Measurements from ENCODE around the gene CARD19. TPM values are rescaled to one million over a fixed set of nuclear protein-coding genes. Genes with fewer than 3 reads are reported as not detected.
"Not testable (repeated sequence)": the region's sequence is repeated elsewhere in the genome, so short reads cannot be mapped to it uniquely, and the experiment has no call there.

Gene CARD19
- total RNA-seq, 2 experiments from 2014 or later = 80.4 to 83.5 TPM

DNA sequence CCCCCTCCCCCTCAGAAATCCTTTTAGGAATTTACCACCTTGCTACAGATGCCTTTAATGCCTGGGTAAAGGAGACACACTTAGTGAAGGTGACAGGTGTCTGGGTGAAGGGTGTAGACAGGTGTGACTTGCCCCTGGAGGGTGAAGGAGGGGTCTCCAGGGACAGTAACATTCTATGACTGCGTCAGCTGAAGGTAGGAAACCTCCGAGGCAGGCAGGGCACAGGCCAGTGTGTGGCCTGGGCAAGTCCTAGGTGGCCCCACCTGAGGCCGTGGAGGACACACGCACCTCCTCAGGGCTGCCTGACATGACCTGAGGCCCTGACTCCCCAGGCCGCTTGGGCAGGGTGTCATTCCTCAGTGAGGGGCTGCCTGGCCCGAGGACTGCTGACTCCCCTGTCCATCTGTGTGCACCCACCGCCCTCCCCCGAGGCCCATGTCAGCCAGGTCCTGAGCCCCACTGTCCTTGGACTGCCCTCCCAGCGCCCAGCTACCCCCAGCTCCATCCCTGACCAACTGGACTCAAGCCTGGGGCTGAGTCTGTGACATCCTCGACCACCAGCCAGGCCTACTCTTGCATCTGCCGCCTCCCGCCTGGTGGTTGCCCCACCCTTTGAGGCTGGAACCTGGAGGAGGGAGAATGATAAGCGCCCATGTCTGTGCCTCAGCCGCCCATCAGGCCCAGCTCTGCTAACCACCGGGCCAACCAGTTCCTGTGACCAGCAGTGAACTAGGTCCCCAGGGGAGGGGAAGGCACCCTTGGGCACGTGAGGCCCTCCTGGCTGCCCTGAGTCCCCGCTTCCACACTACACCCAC, 18.4 kb downstream of the CARD19 start:
- Mint-ChIP-seq H3K27ac (no peak overlapping the region), H3K4me3 (no peak overlapping the region), H3K9me3 (no peaks in the 10 kb centered on the region), H3K36me3 (ENCODE audit: low read depth) (peaks cover 28% of the 10 kb centered on the region), H3K27me3 (no peaks in the 10 kb centered on the region), H3K4me1 (peaks cover 21% of the 10 kb centered on the region)
- POLR2A ChIA-PET = no interaction called here
- DNase-seq = no peak
- CTCF ChIA-PET = interaction anchor here (1.1 kb wide), 1 partner anchor 15 kb away, joined by 4 read pairs; no protein-coding TSS in a partner anchor

- Mint-ChIP-seq H3K36me3 (ENCODE audit: low read depth) (peaks cover 29% of the 10 kb centered on the region), H3K9me3 (no peaks in the 10 kb centered on the region), H3K27me3 (no peaks in the 10 kb centered on the region), H3K4me1 (peaks cover 27% of the 10 kb centered on the region), H3K27ac (no peak overlapping the region), H3K4me3 (no peak overlapping the region)
- POLR2A ChIA-PET = no interaction called here
- DNase-seq = no peak
- CTCF ChIA-PET = interaction anchor here (1.1 kb wide), 1 partner anchor 14 kb away, joined by 4 read pairs; no protein-coding TSS in a partner anchor
Measured at GRCh38 chr9:93114984-93115335, 18.9 kb downstream of the CARD19 start.

GRCh38 chr9:93115486-93116071, 19.6 kb downstream of the CARD19 start:
- no peak overlapping the region for H3K4me3 Mint-ChIP-seq
- no peaks in the 10 kb centered on the region for H3K9me3 Mint-ChIP-seq
- peaks cover 30% of the 10 kb centered on the region for H3K4me1 Mint-ChIP-seq
- DNase-seq = no peak
- peaks cover 27% of the 10 kb centered on the region for H3K36me3 Mint-ChIP-seq (ENCODE audit: low read depth)
- no peaks in the 10 kb centered on the region for H3K27me3 Mint-ChIP-seq
- H3K27ac Mint-ChIP-seq = no peak overlapping the region
- POLR2A ChIA-PET = no interaction called here
- CTCF ChIA-PET = no interaction called here

GRCh38 chr9:93116072-93116961, 20.3 kb downstream of the CARD19 start:
- no peak overlapping the region for H3K4me3 Mint-ChIP-seq
- no peaks in the 10 kb centered on the region for H3K9me3 Mint-ChIP-seq
- no peak overlapping the region for H3K27ac Mint-ChIP-seq
- ChIA-PET CTCF (no interaction called here), POLR2A (interaction anchor here (1.0 kb wide), 1 partner anchor 18 kb away, joined by 3 read pairs; no protein-coding TSS in a partner anchor)
- no peak for DNase-seq
- H3K4me1 Mint-ChIP-seq = peaks cover 23% of the 10 kb centered on the region
- H3K36me3 Mint-ChIP-seq (ENCODE audit: low read depth) = peaks cover 24% of the 10 kb centered on the region
- H3K27me3 Mint-ChIP-seq = no peaks in the 10 kb centered on the region

GRCh38 chr9:93117521-93117920, 21.5 kb downstream of the CARD19 start:
- Mint-ChIP-seq H3K36me3 (ENCODE audit: low read depth) (peaks cover 19% of the 10 kb centered on the region), H3K4me1 (peaks cover 20% of the 10 kb centered on the region)
- H3K27me3 Mint-ChIP-seq, H3K27ac Mint-ChIP-seq, H3K4me3 Mint-ChIP-seq, H3K9me3 Mint-ChIP-seq, DNase-seq, POLR2A ChIA-PET: not testable (repeated sequence)
- CTCF ChIA-PET = interaction anchor here (1.0 to 3.2 kb wide), 2 partner anchors 9 to 39 kb away, joined by 3 to 30 read pairs; no protein-coding TSS in a partner anchor

DNA sequence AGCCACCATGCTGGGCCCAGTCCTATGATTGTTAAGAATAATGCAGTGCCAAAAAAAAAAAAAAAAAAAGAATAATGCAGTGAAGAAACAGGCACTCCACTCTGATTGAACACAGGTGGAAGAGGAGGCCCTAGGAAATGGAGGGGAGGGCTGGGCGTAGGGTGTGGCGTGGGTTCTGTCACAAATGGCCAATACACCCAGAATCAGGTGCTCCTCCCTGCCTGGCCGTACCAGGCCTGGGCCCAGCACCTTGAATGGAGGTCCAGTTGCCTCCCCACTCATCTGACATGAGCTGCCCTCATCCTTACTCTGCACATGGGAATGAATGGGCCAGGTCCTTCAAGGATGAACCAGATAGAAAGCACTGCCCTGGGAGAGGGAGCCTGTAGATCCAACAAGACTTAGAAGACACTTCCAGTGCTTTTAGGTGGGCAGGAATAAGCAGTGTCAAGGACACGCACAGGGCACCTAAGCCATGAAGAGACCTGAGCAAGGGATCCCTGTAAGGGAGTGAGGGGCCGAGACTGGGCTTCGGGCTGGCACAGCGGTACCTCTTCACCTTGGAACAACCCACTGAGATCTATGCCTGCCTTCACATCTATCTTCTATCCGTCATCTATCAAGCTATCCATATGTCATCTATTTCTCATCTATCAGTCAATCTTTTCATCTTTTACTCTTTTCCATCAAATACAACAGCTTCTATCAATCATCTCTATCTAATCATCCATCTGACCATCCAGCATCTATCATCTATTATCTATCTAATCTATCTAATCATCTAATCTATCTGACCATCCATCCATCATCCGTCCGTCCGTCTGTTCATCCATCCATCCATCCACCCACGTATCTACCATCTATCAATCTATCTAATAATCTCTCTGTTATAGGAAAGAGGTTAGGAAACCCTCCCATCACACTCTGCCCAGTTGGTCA, 22.2 kb downstream of the CARD19 start:
- Mint-ChIP-seq H3K27ac (no peak overlapping the region), H3K36me3 (ENCODE audit: low read depth) (peaks cover 13% of the 10 kb centered on the region)
- no peak for DNase-seq

DNA sequence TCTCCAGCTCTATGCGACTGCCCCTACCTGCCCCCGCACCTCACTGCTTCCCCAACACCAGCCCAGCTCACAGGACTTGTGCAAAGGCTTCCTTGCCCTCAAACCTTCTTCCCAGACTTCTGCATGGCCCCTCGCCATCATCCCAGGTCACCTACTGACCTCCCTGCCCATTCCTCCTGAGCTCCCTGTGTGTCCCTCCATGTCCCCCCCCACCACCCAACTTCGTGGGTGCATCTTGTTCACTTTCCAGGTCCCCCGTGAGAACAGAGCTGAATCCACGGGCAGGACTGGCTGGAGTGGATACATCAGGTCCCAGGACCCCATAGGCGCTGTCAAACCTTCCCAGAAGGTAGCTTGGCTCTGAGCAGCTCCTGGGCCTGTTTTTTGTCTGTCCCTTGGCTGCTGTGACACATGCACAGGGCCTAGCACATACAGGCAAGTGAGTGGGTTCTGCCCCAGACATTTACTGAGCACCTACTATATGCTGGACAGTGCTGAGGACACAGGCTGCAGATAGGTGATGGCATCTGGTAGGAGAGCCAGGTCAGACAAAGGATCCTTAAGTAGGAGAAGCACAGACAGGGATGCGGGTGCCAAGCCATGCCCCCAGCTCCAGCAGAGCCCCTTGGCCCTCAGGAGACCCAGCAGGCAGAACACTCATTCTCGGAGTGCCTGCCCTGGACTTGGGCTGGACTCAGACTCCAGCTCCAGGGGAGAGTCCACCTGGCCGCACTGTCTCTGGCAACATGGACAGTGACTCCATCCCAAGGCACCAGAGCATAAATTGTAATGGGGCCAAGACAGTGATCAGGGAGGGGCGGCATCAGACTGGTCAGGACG, 23.1 kb downstream of the CARD19 start:
- no peaks in the 10 kb centered on the region for H3K27me3 Mint-ChIP-seq
- CTCF ChIA-PET = interaction anchor here (0.8 to 3.2 kb wide), 5 partner anchors 7 to 344 kb away, joined by 3 to 30 read pairs (median 3); no protein-coding TSS in a partner anchor
- H3K4me1 Mint-ChIP-seq = peaks cover 20% of the 10 kb centered on the region
- H3K36me3 Mint-ChIP-seq (ENCODE audit: low read depth) = peaks cover 10% of the 10 kb centered on the region
- POLR2A ChIA-PET = interaction anchor here (1.0 to 4.5 kb wide), 4 partner anchors 11 to 75 kb away, joined by 3 to 14 read pairs (median 6); partner anchors contain the start of gene NINJ1
- H3K9me3 Mint-ChIP-seq = no peaks in the 10 kb centered on the region
- H3K4me3 Mint-ChIP-seq = no peak overlapping the region
- H3K27ac Mint-ChIP-seq = peak overlapping the region; percentile 68
- no peak for DNase-seq

More for the DNA sequence above, 22.2 kb downstream of the CARD19 start:
- ChIA-PET CTCF (interaction anchor here (0.8 to 3.2 kb wide), 4 partner anchors 9 to 345 kb away, joined by 3 to 30 read pairs (median 3); no protein-coding TSS in a partner anchor), POLR2A (interaction anchor here (1.0 to 4.5 kb wide), 2 partner anchors 12 to 76 kb away, joined by 3 to 14 read pairs; no protein-coding TSS in a partner anchor)
- Mint-ChIP-seq H3K4me3 (no peak overlapping the region), H3K4me1 (peaks cover 20% of the 10 kb centered on the region), H3K9me3 (no peaks in the 10 kb centered on the region), H3K27me3 (no peaks in the 10 kb centered on the region)

DNA sequence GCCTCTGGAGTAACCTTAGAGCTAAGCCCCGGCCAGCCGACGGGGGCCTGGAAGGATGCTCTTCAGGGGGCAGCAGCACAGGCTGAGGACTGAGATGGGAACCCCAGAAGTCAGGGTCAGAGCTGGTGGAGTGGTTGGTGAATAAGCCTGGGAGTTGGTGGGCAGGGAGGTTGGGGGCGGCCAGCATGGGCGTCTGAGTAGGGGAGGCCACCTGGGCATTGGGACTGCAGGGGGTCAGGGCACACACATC, 23.6 kb downstream of the CARD19 start:
- no peak for DNase-seq
- Mint-ChIP-seq H3K27me3 (no peaks in the 10 kb centered on the region), H3K9me3 (no peaks in the 10 kb centered on the region), H3K27ac (peak overlapping the region; percentile 68), H3K4me1 (peaks cover 20% of the 10 kb centered on the region), H3K36me3 (ENCODE audit: low read depth) (peaks cover 13% of the 10 kb centered on the region), H3K4me3 (no peak overlapping the region)
- ChIA-PET POLR2A (interaction anchor here (0.7 to 4.5 kb wide), 4 partner anchors 10 to 22 kb away, joined by 3 to 14 read pairs (median 6); partner anchors contain the start of gene NINJ1), CTCF (interaction anchor here (0.8 to 3.2 kb wide), 3 partner anchors 8 to 163 kb away, joined by 3 to 30 read pairs (median 4); no protein-coding TSS in a partner anchor)

DNA sequence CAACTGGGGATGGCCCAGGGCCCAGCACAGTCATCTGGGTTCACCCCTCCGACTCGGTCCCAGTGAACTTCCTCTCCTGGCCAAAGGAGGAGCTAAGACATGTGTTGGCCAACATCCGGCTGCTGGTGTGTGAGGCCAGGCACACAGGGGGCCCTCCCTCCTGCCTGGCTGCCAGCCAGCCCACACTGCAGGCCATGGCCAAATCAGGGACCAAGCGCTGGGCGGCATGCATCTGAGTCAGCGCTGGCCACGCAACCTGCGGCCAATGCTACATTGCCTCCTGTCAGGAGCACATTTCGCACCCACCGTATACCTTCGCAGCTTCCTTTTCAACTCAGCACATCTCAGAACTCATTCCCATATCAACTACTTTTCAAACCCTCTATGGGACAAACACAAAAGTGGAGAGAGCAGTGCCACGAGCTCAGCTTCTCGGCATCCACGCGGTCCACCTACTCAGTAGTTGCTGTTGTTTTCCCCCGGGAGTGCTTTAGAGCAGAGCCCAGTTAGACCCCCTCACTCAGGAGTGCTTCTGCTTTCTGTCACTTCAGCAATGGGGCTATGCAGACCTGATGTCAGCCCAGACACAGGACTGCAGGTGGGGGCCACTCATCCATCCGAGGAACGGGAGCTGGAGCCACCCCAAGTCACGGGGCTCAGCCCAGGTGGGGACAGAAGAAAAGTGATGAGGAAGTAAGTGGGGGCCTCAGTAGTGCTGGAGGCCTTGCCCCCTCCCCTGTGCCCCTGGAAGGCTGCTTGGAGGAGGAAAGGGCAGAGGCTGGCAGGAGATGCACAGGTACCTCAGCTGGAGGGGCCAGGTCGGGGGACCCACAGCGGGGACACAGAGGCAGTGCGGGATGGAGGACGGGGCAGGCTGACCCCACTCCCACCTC, 24.2 kb downstream of the CARD19 start:
- Mint-ChIP-seq H3K9me3 (no peaks in the 10 kb centered on the region), H3K27ac (peak overlapping the region; percentile 68), H3K4me1 (peaks cover 16% of the 10 kb centered on the region), H3K27me3 (no peaks in the 10 kb centered on the region), H3K4me3 (no peak overlapping the region), H3K36me3 (ENCODE audit: low read depth) (peaks cover 19% of the 10 kb centered on the region)
- DNase-seq = peak; percentile 55
- POLR2A ChIA-PET = interaction anchor here (0.7 to 4.5 kb wide), 4 partner anchors 10 to 22 kb away, joined by 3 to 14 read pairs (median 6); partner anchors contain the start of gene NINJ1
- CTCF ChIA-PET = interaction anchor here (0.8 to 3.2 kb wide), 3 partner anchors 8 to 163 kb away, joined by 3 to 30 read pairs (median 4); no protein-coding TSS in a partner anchor

DNA sequence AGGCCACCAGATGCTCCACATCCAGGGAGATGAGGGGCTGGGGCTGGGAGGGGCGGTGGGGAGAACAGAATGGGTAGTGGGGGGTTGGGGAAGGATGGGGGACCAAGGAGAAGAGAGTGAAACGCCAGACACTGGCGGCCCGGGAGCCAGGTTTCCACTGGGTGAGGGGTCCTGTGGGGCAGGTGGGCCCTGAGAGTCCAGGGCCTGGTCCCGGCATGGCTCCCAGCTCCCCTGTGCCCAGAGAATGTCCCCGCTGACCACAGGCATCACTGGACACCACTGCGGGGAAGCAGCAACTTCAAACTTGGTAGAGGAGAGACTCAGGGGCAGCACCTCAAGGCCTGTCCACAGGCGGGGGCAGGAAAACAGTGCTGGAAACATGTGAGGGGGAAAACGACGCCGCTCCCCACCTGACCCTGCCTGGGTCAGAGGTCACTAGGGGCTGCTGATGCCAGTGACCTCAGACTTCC, 24.9 kb downstream of the CARD19 start:
- POLR2A ChIA-PET = interaction anchor here (1.9 to 4.5 kb wide), 2 partner anchors 9 to 13 kb away, joined by 9 to 14 read pairs; partner anchors contain the start of gene NINJ1
- CTCF ChIA-PET = interaction anchor here (0.6 to 3.2 kb wide), 2 partner anchors 12 kb away, joined by 3 to 30 read pairs; no protein-coding TSS in a partner anchor
- Mint-ChIP-seq H3K27ac (no peak overlapping the region), H3K4me1 (peaks cover 19% of the 10 kb centered on the region), H3K36me3 (ENCODE audit: low read depth) (peaks cover 22% of the 10 kb centered on the region), H3K4me3 (no peak overlapping the region), H3K27me3 (no peaks in the 10 kb centered on the region), H3K9me3 (no peaks in the 10 kb centered on the region)
- no peak for DNase-seq

All from activated CD4-positive, alpha-beta memory T cell treated with anti-CD3 and anti-CD28 coated beads, Interleukin-2, amount 10 ng/mL, durations not matched to agents 7 days and 5 days (primary cell).